Suppressor macrophage treated with lipopolysaccharide for 1 hour (primary cell): ENCODE data around the gene UBTF.

Source experiments
- DNase-seq, 3 donors: peaks; one replicate each; pipeline ENCODE4 v3.0.0-alpha.2; 2020 to 2022

Gene UBTF

GRCh38 chr17:44212507-44213402 lies 6.7 kb downstream of the UBTF start:
- no peak for DNase-seq

GRCh38 chr17:44211281-44212265 lies 7.9 kb downstream of the UBTF start:
- DNase-seq = no peak

GRCh38 chr17:44210342-44211192 lies 8.9 kb downstream of the UBTF start:
- peak; percentile 93 to 97 (median 97) for DNase-seq

- peak; percentile 59 to 75 (median 70) for DNase-seq
Measured at GRCh38 chr17:44209786-44210341, 9.6 kb downstream of the UBTF start.

GRCh38 chr17:44207743-44208142 lies 11.7 kb downstream of the UBTF start:
- no peak for DNase-seq

GRCh38 chr17:44207319-44207718 lies 12.2 kb downstream of the UBTF start:
- no peak for DNase-seq

- no peak for DNase-seq
Measured at GRCh38 chr17:44206825-44207155, 12.7 kb downstream of the UBTF start.

GRCh38 chr17:44205962-44206824 lies 13.3 kb downstream of the UBTF start:
- DNase-seq = no peak

GRCh38 chr17:44204441-44204882 lies 15.0 kb downstream of the UBTF start:
- DNase-seq = peak; percentile 56 to 62 (median 56)

GRCh38 chr17:44203731-44204440 lies 15.6 kb downstream of the UBTF start:
- DNase-seq = peak; percentile 71 to 73 (median 73)

- DNase-seq = no peak
Measured at GRCh38 chr17:44202756-44203155, 16.7 kb downstream of the UBTF start.

GRCh38 chr17:44200478-44201155 lies 18.9 kb downstream of the UBTF start:
- DNase-seq = no peak

GRCh38 chr17:44199553-44200477 lies 19.7 kb downstream of the UBTF start, which contains the start of gene ATXN7L3:
ATXN7L3 (minus strand) TSS chr17:44199884; CDS start chr17:44198070, 1,814 bp downstream.
- DNase-seq = peak; percentile 95 to 100 (median 98)

- peak; percentile 61 to 91 (median 71) for DNase-seq
Measured at GRCh38 chr17:44198721-44199552, 20.5 kb downstream of the UBTF start.

- peak; percentile 64 to 73 (median 65) for DNase-seq
Measured at GRCh38 chr17:44197980-44198720, 21.3 kb downstream of the UBTF start.

- no peak for DNase-seq
Measured at GRCh38 chr17:44197107-44197506, 22.4 kb downstream of the UBTF start.
